ENCODE measurements around the gene PTGES2.

PTGES2 gene

DNA sequence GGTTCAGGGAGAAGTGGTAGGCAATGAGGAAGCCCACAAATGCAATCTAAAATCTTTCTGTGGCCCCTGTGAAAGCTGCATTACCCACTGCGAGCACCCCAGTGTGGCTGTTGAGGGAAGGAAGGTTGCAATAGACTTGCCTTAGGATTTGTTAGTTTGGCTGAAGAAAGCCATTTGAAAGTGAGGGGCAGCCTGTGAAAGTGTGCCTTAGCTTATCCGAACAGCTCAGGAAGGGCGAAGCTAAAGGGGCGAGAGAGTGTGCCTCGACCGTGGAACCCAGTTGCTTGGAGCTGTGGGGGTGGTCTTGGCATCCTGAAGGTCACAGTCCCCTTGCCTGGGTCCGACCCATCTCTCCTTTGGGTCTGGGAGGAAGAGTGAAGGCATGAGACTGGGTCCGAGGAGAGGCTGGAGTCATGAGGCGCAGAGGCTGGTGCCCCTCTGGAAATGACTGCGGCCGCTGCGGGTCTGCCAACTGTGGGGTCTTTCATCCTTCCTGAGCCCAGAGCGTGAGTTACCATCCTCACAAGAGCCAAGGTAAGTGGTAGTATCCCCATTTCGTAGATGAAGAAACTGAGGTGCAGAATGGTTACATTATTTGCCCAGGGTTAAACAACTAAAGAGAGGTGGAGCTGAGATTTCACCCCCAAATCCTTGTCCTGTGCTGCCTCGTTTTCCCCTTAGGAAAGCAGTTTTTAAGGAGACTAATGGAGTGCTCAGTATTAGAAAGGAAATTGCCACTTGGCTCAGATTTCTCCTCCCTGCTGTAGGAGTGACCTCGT lies 35.1 kb downstream of the PTGES2 start:
- Histone ChIP-seq H3K36me3 (peaks cover 0 to 64% (median 23%) of the 10 kb centered on the region in 11 experiments; a peak in 16 of 22 replicates), H3K9me3 (replicated peaks in 1 of 11) (no peaks in the 10 kb centered on the region), H3K4me2 (peak overlapping the region; percentile 70 to 94 (median 87)), H3K27me3 (no peaks in the 10 kb centered on the region), H4K20me1 (peaks cover 62 to 100% (median 93%) of the 10 kb centered on the region in 11 experiments; a peak in 21 of 22 replicates), H3K27ac (peak overlapping the region; percentile 51 to 96 (median 76); a peak in 20 of 22 replicates), H3K4me3 (peak overlapping the region in 1 of 10 experiments; percentile 10; a peak in 4 of 20 replicates), H3K9ac (peak overlapping the region; percentile 58 to 84 (median 67); a peak in 21 of 22 replicates), H3K4me1 (peaks cover 88 to 99% (median 93%) of the 10 kb centered on the region in 10 experiments)
- no peak for TF ChIP-seq Cebpa-rat (IDR thresholded peaks at IDR 0.05)

DNA sequence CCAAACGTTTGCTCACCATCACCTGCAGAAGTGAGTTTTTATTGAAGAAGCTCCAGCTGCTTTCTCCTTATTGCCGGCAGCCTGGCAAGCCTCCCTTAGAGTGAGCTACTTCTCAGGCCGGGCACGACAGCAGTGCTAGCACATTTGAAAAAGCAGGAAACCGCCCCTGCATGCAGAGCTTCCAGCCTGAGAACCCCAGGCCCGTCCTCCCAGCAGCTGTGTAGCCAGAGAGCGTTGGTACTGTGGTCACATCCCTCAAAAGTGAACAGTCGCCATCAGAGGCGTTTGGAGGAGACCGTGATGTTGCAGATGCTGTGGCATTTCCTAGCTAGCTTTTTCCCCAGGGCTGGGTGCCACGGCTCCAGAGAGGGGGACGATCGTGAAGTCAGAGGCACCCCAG lies 36.0 kb downstream of the PTGES2 start:
- Histone ChIP-seq H3K9ac (peak overlapping the region; percentile 58 to 84 (median 67); a peak in 19 of 22 replicates), H3K4me3 (no peak overlapping the region), H3K27ac (peak overlapping the region; percentile 51 to 96 (median 76); a peak in 19 of 22 replicates), H3K36me3 (peaks cover 0 to 63% (median 19%) of the 10 kb centered on the region in 11 experiments; a peak in 18 of 22 replicates), H3K4me2 (peak overlapping the region; percentile 70 to 94 (median 87)), H3K9me3 (replicated peaks in 1 of 11) (no peaks in the 10 kb centered on the region), H4K20me1 (peaks cover 54 to 100% (median 93%) of the 10 kb centered on the region in 11 experiments; a peak in 21 of 22 replicates), H3K27me3 (no peaks in the 10 kb centered on the region), H3K4me1 (peaks cover 82 to 95% (median 88%) of the 10 kb centered on the region in 10 experiments)
- no peak for TF ChIP-seq Cebpa-rat (IDR thresholded peaks at IDR 0.05)

DNA sequence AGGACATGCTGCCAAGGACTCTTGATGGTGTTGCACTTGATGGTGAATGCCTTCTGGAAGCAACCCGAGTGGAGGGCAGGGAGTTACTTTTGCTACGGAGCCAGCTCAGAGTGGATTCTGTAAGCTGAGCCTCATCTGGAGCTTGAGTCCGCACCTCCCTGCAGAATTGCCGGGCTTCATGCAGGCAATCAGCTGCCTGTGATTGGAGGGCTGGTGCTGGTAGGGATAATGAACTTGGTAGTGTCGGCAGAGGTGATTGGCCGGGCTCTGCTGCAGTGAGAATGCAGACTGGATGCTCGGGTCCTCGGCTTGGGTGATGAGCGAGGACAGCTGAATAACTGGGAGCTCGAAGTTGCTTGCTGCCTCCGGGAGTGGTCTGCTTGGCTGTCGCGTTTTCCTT lies 36.4 kb downstream of the PTGES2 start:
- Histone ChIP-seq H3K9ac (peak overlapping the region in 8 of 11 experiments; percentile 8 to 84 (median 64); a peak in 11 of 22 replicates), H3K27me3 (no peaks in the 10 kb centered on the region), H3K9me3 (replicated peaks in 1 of 11) (no peaks in the 10 kb centered on the region), H3K4me2 (peak overlapping the region; percentile 70 to 94 (median 87)), H3K4me1 (peaks cover 78 to 91% (median 85%) of the 10 kb centered on the region in 10 experiments), H3K4me3 (no peak overlapping the region), H3K27ac (peak overlapping the region in 3 of 11 experiments; percentile 6 to 76 (median 72); a peak in 3 of 22 replicates), H4K20me1 (peaks cover 51 to 100% (median 93%) of the 10 kb centered on the region in 11 experiments; a peak in 21 of 22 replicates), H3K36me3 (peaks cover under 1 to 63% (median 23%) of the 10 kb centered on the region in 11 experiments; a peak in 19 of 22 replicates)
- TF ChIP-seq Cebpa-rat (IDR thresholded peaks at IDR 0.05), result no peak

DNA sequence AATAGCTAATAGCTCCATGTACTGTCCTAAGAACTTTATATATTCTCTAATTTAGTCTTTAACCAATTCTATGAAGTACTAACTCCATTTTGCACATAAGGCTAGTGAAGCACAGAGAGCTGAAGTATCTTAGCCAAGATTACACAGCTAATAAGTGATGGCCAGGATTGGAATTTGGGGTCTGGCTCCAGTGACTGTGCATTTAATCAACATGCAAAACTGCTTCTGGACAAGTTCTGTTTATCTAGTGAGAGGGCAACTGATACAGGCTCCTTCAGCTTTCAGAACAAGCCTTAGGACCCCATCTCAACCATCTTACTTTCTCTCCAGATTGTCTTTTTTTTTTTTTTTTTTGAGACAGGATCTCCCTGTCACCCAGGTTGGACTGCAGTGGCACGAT lies 38.2 kb downstream of the PTGES2 start:
- H3K4me1 ChIP-seq, result peaks cover 61 to 73% (median 68%) of the 10 kb centered on the region in 10 experiments
- no peak overlapping the region for H3K9ac ChIP-seq
- peaks cover 9 to 68% (median 33%) of the 10 kb centered on the region in 11 experiments; a peak in 21 of 22 replicates for H3K36me3 ChIP-seq
- peak overlapping the region in 7 of 11 experiments; percentile 3 to 72 (median 48); a peak in 9 of 22 replicates for H3K4me2 ChIP-seq
- H3K9me3 ChIP-seq (replicated peaks in 1 of 11), result no peaks in the 10 kb centered on the region
- H3K27me3 ChIP-seq, result no peaks in the 10 kb centered on the region
- no peak overlapping the region for H3K4me3 ChIP-seq
- no peak overlapping the region for H3K27ac ChIP-seq
- peaks cover 53 to 100% (median 96%) of the 10 kb centered on the region in 11 experiments; a peak in 21 of 22 replicates for H4K20me1 ChIP-seq
- TF ChIP-seq Cebpa-rat (IDR thresholded peaks at IDR 0.05), result no peak

DNA sequence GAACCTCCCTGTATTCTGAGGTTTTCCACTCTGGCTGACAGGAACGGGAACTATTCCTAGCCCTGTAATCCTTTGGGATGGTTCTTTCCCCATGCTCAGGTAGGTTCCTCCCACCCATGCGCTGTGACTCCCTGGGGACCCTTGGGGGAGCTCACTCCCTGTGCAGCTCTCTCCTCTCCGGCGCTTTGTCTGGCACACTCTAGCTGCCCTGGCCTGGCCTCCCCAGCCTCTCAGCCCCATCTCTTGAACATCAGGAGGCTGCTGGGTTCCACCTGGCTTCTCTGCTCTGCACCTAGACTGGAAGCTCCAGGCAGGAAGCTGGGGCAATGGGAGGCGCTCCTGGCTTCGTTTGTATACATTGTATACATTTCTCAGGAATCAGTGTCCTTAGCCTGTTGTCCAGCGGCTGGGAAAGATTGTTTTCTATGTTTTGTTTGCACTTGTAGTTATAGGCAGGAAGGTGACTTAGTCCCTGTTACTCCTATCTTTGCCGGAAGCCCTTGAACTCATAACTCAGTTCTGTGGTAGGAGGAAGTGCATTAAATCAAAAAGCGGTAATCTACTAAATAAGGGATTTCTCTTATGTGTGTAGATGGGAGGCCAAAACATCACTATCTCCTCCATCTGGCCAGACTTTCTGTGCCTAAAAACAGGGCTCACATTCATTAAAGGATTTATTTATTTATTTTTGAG lies 39.1 kb downstream of the PTGES2 start:
- TF ChIP-seq Cebpa-rat (IDR thresholded peaks at IDR 0.05), result no peak
- Histone ChIP-seq H3K27ac (peak overlapping the region in 1 of 11 experiments; percentile 6; a peak in 1 of 22 replicates), H3K36me3 (peaks cover 9 to 71% (median 35%) of the 10 kb centered on the region in 11 experiments; a peak in 21 of 22 replicates), H3K4me1 (peaks cover 52 to 68% (median 64%) of the 10 kb centered on the region in 10 experiments), H3K9ac (peak overlapping the region in 2 of 11 experiments; percentile 5 to 15; a peak in 2 of 22 replicates), H3K9me3 (replicated peaks in 1 of 11) (no peaks in the 10 kb centered on the region), H3K4me3 (no peak overlapping the region), H3K4me2 (peak overlapping the region; percentile 48 to 72 (median 58)), H3K27me3 (no peaks in the 10 kb centered on the region), H4K20me1 (peaks cover 57 to 100% (median 98%) of the 10 kb centered on the region in 11 experiments; a peak in 21 of 22 replicates)

DNA sequence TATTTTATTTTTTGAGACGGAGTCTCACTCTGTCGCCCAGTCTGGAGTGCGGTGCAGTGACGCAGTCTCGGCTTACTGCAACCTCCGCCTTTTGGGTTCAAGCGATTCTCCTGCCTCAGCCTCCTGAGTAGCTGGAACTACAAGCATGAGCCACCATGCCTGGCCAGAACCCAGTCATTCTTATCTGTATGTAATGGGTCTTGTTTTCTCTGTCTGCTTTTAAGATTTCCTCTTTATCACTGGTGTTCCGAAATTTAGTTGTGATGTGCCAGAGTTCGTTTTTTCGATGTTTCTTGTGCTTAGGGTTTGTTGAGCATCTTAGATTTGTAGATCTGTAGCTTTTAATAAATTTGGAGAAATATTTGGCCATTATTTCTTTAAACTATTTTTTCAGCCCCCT lies 40.3 kb downstream of the PTGES2 start:
- H3K36me3 ChIP-seq, result peaks cover 9 to 73% (median 37%) of the 10 kb centered on the region in 11 experiments; a peak in 21 of 22 replicates
- H3K27me3 ChIP-seq, result no peaks in the 10 kb centered on the region
- no peak for TF ChIP-seq Cebpa-rat (IDR thresholded peaks at IDR 0.05)
- no peaks in the 10 kb centered on the region for H3K9me3 ChIP-seq (replicated peaks in 1 of 11)
- H3K4me3 ChIP-seq, result no peak overlapping the region
- peak overlapping the region; percentile 48 to 72 (median 58); a peak in 11 of 22 replicates for H3K4me2 ChIP-seq
- peaks cover 44 to 63% (median 57%) of the 10 kb centered on the region in 10 experiments for H3K4me1 ChIP-seq
- no peak overlapping the region for H3K27ac ChIP-seq
- H4K20me1 ChIP-seq, result peaks cover 46 to 100% (median 96%) of the 10 kb centered on the region in 11 experiments; a peak in 21 of 22 replicates
- no peak overlapping the region; a peak in 2 of 22 replicates for H3K9ac ChIP-seq

DNA sequence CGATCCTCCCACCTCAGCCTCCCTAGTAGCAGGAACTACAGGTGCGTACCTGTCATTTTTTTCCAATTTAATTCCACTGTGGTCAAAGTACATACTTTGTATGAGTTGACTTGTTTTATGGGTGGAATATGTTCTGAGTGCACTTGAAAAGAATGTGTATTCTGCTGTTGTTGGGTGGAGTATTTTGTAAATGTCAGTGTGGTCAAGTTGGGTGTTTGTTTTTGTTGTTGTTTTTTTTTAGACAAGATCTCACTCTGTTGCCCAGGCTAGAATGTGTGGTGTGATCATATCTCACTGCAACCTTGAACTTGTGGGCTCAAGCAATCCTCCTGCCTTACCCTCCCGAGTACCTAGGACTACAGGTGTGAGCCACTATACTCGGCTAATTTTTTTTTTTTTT lies 41.6 kb downstream of the PTGES2 start:
- H3K9me3 ChIP-seq (replicated peaks in 1 of 11), result no peaks in the 10 kb centered on the region
- peaks cover 44 to 63% (median 57%) of the 10 kb centered on the region in 10 experiments for H3K4me1 ChIP-seq
- no peaks in the 10 kb centered on the region for H3K27me3 ChIP-seq
- peaks cover 38 to 100% (median 96%) of the 10 kb centered on the region in 11 experiments; a peak in 21 of 22 replicates for H4K20me1 ChIP-seq
- H3K27ac ChIP-seq, result no peak overlapping the region
- peaks cover 9 to 77% (median 37%) of the 10 kb centered on the region in 11 experiments; a peak in 21 of 22 replicates for H3K36me3 ChIP-seq
- no peak overlapping the region for H3K9ac ChIP-seq
- H3K4me3 ChIP-seq, result no peak overlapping the region
- TF ChIP-seq Cebpa-rat (IDR thresholded peaks at IDR 0.05), result no peak
- no peak overlapping the region for H3K4me2 ChIP-seq

DNA sequence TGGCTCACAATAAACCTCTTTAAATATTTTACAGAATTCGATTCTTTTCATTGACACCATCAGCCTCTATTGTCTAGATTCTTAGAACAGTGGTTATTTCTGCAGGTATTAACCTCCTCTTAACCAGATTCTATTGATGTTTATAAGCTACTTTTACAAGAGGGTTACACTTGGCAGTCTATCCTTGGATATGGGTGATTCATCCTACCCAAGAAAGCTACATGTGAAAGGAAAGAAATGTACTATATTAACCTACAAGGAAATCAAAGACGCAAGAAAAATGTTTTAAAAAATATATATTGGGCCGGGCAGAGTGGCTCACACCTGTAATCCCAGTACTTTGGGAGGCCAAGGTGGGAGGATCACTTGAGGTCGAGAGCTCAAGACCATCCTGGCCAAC lies 42.8 kb downstream of the PTGES2 start:
- TF ChIP-seq Cebpa-rat (IDR thresholded peaks at IDR 0.05), result no peak
- Histone ChIP-seq H3K4me3 (no peak overlapping the region), H3K9ac (no peak overlapping the region), H3K27ac (no peak overlapping the region), H3K4me1 (peaks cover 45 to 65% (median 57%) of the 10 kb centered on the region in 10 experiments), H4K20me1 (peaks cover 41 to 100% (median 96%) of the 10 kb centered on the region in 11 experiments; a peak in 21 of 22 replicates), H3K4me2 (no peak overlapping the region), H3K9me3 (replicated peaks in 1 of 11) (no peaks in the 10 kb centered on the region), H3K27me3 (no peaks in the 10 kb centered on the region), H3K36me3 (peaks cover 9 to 80% (median 36%) of the 10 kb centered on the region in 11 experiments; a peak in 21 of 22 replicates)
